ENCODE results near the gene PDE8B.

PDE8B gene

GRCh38 chr5:77325921-77326541, 115.6 kb downstream of the PDE8B start:
- H3K4me3 ChIP-seq (replicated peaks; ENCODE audit: low read depth, low read length), result no peak overlapping the region
- no peak for DNase-seq (ENCODE audit: low read depth)
- TF ChIP-seq CTCF (IDR thresholded peaks at IDR 0.05; ENCODE audit: low read length, missing control alignments), result no peak

GRCh38 chr5:77326986-77327734, 116.7 kb downstream of the PDE8B start:
- no peak overlapping the region for H3K4me3 ChIP-seq (replicated peaks; ENCODE audit: low read depth, low read length)
- TF ChIP-seq CTCF (IDR thresholded peaks at IDR 0.05; ENCODE audit: low read length, missing control alignments), result no peak
- DNase-seq (ENCODE audit: low read depth), result no peak

GRCh38 chr5:77328930-77329647, 118.6 kb downstream of the PDE8B start:
- TF ChIP-seq CTCF (IDR thresholded peaks at IDR 0.05; ENCODE audit: low read length, missing control alignments), result no peak

GRCh38 chr5:77329664-77330430, 119.4 kb downstream of the PDE8B start:
- no peak for DNase-seq (ENCODE audit: low read depth)
- H3K4me3 ChIP-seq (replicated peaks; ENCODE audit: low read depth, low read length), result no peak overlapping the region
- TF ChIP-seq CTCF (IDR thresholded peaks at IDR 0.05; ENCODE audit: low read length, missing control alignments), result no peak

More at GRCh38 chr5:77328930-77329647, 118.6 kb downstream of the PDE8B start:
- no peak for DNase-seq (ENCODE audit: low read depth)
- no peak overlapping the region for H3K4me3 ChIP-seq (replicated peaks; ENCODE audit: low read depth, low read length)

GRCh38 chr5:77333036-77333435, 122.6 kb downstream of the PDE8B start:
- DNase-seq (ENCODE audit: low read depth), result no peak
- TF ChIP-seq CTCF (IDR thresholded peaks at IDR 0.05; ENCODE audit: low read length, missing control alignments), result no peak
- H3K4me3 ChIP-seq (replicated peaks; ENCODE audit: low read depth, low read length), result no peak overlapping the region

- H3K4me3 ChIP-seq (replicated peaks; ENCODE audit: low read depth, low read length), result no peak overlapping the region
- no peak for TF ChIP-seq CTCF (IDR thresholded peaks at IDR 0.05; ENCODE audit: low read length, missing control alignments)
- DNase-seq (ENCODE audit: low read depth), result no peak
Measured at GRCh38 chr5:77333451-77334123, 123.1 kb downstream of the PDE8B start.

Measured in fibroblast of pulmonary artery (primary cell).